ENCODE measurements around the gene CNTNAP2. TPM values are rescaled to one million over a fixed set of nuclear protein-coding genes. Genes with fewer than 3 reads are reported as not detected.
"Not testable (repeated sequence)": the region's sequence is repeated elsewhere in the genome, so short reads cannot be mapped to it uniquely, and the experiment has no call there.

CNTNAP2 gene
- total and polyA plus RNA-seq, 2 experiments from 2014 or later = not detected

DNA sequence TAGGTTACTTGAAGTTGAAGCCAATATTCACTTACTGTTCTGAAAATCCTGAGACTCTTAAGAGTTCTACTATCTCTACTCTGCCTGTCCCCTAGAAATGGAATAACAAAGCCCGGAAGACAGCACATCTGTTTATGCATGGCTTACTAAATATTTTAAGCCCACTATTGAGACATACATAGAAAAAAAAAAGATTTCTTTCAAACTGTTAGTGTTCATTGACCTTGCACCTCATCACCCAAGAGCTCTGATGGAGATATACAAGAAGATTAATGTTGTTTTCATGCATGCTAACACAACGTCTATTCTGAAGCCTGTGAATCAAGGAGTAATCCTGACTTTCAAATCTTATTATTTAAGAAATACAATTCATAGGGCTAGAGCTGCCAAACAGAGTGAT is 1614.7 kb downstream of the CNTNAP2 start:
- H4K20me1 ChIP-seq (ENCODE audit: insufficient read depth) = no peaks in the 10 kb centered on the region
- H3K9ac ChIP-seq = no peak overlapping the region
- H3K27ac ChIP-seq = no peak overlapping the region
- H3K4me2 ChIP-seq (ENCODE audit: unreplicated experiment) = no peak overlapping the region
- in situ Hi-C loops (cut with MboI) = no loop called here
- no peaks in the 10 kb centered on the region for H3K36me3 ChIP-seq (ENCODE audit: low read depth)
- no peak for TF ChIP-seq EZH2phosphoT487 (IDR thresholded peaks at IDR 0.05; ENCODE audit: insufficient read depth, low read depth)
- no peak for TF ChIP-seq EZH2 (IDR thresholded peaks at IDR 0.05; ENCODE audit: insufficient read depth, poor library complexity, severe bottlenecking)
- H3K4me1 ChIP-seq (ENCODE audit: insufficient read depth) = no peaks in the 10 kb centered on the region
- no peaks in the 10 kb centered on the region for H3K9me3 ChIP-seq (ENCODE audit: low read depth)
- DNase-seq = no peak
- H3F3A ChIP-seq (ENCODE audit: insufficient read depth) = no peaks in the 10 kb centered on the region
- no peaks in the 10 kb centered on the region for H3K79me2 ChIP-seq (ENCODE audit: insufficient read depth)
- no peaks in the 10 kb centered on the region for H3K9me2 ChIP-seq (ENCODE audit: insufficient read depth)
- H3K4me3 ChIP-seq = no peak overlapping the region
- H3K27me3 ChIP-seq (replicated peaks; ENCODE audit: insufficient read depth) = no peaks in the 10 kb centered on the region
- WGBS, 2 experiments (ENCODE audit: low coverage in 1 of 2, low lambda C conversion rate in 2 of 2, missing lambda C conversion rate in 2 of 2) = 2 to 3% methylated on average over 2 of the region's 2 CpGs
- no peak overlapping the region for H2AFZ ChIP-seq

DNA sequence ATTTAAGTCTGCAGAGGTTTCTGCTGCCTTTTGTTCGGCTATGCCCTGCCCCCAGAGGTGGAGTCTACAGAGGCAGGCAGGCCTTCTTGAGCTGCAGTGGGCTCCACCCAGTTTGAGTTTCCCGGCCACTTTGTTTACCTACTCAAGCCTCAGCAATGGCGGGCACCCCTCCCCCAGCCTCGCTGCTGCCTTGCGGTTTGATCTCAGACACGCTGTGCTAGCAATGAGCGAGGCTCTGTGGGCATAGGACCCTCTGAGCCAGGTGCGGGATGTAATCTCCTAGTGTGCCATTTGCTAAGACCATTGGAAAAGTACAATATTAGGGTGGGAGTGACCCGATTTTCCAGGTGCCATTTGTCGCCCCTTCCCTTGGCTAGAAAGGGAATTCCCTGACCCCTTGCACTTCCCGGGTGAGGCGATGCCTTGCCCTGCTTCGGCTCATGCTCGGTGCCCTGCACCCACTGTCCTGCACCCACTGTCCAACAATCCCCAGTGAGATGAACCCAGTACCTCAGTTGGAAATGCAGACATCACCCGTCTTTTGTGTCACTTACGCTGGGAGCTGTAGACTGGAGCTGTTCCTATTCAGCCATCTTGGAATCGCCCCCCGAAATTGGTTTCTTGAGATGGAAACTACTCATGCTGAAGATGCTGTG is 1621.1 kb downstream of the CNTNAP2 start:
- H3K27ac ChIP-seq; in situ Hi-C loops (cut with MboI); DNase-seq; H3K9me2 ChIP-seq (ENCODE audit: insufficient read depth); H3F3A ChIP-seq (ENCODE audit: insufficient read depth); H3K27me3 ChIP-seq (replicated peaks; ENCODE audit: insufficient read depth); H2AFZ ChIP-seq; H3K79me2 ChIP-seq (ENCODE audit: insufficient read depth); H3K4me2 ChIP-seq (ENCODE audit: unreplicated experiment); H3K9me3 ChIP-seq (ENCODE audit: low read depth); H3K36me3 ChIP-seq (ENCODE audit: low read depth); H3K9ac ChIP-seq; H3K4me1 ChIP-seq (ENCODE audit: insufficient read depth); H4K20me1 ChIP-seq (ENCODE audit: insufficient read depth); H3K4me3 ChIP-seq: not testable (repeated sequence)
- WGBS, 2 experiments (ENCODE audit: low coverage in 1 of 2, low lambda C conversion rate in 2 of 2, missing lambda C conversion rate in 2 of 2) = 40 to 45% methylated on average over 18 of the region's 18 CpGs

DNA sequence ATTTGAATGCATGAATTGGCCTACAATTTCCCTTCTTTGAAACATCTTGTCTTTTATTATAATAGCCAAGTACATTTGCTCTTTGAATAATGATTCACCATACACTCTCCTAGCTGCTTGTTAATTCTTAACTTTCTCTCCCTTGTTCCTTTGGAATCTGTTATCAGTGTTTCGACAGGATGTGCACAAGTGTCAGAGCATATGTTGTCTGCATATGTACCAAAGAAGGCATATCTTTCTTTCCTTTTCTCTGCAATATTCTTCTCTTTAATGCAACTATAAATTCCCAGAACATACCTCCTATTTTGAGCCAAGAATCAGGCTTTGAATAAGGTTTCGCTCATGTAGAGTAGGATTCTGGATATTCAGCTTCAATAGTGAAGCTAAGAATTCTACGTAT is 1625.7 kb downstream of the CNTNAP2 start:
- Histone ChIP-seq H3K79me2 (ENCODE audit: insufficient read depth) (no peaks in the 10 kb centered on the region), H3K36me3 (ENCODE audit: low read depth) (no peaks in the 10 kb centered on the region), H3K9me3 (ENCODE audit: low read depth) (no peaks in the 10 kb centered on the region), H3F3A (ENCODE audit: insufficient read depth) (no peaks in the 10 kb centered on the region), H3K9me2 (ENCODE audit: insufficient read depth) (no peaks in the 10 kb centered on the region), H3K9ac (no peak overlapping the region), H4K20me1 (ENCODE audit: insufficient read depth) (no peaks in the 10 kb centered on the region), H3K4me3 (no peak overlapping the region), H2AFZ (no peak overlapping the region), H3K4me2 (ENCODE audit: unreplicated experiment) (no peak overlapping the region), H3K27me3 (replicated peaks; ENCODE audit: insufficient read depth) (no peaks in the 10 kb centered on the region), H3K4me1 (ENCODE audit: insufficient read depth) (no peaks in the 10 kb centered on the region), H3K27ac (no peak overlapping the region)
- 27 to 28% methylated on average over 3 of the region's 3 CpGs for WGBS, 2 experiments (ENCODE audit: low coverage in 1 of 2, low lambda C conversion rate in 2 of 2, missing lambda C conversion rate in 2 of 2)
- no peak for DNase-seq
- in situ Hi-C loops (cut with MboI) = no loop called here
- TF ChIP-seq EZH2 (IDR thresholded peaks at IDR 0.05; ENCODE audit: insufficient read depth, poor library complexity, severe bottlenecking) (no peak), EZH2phosphoT487 (IDR thresholded peaks at IDR 0.05; ENCODE audit: insufficient read depth, low read depth) (no peak)

DNA sequence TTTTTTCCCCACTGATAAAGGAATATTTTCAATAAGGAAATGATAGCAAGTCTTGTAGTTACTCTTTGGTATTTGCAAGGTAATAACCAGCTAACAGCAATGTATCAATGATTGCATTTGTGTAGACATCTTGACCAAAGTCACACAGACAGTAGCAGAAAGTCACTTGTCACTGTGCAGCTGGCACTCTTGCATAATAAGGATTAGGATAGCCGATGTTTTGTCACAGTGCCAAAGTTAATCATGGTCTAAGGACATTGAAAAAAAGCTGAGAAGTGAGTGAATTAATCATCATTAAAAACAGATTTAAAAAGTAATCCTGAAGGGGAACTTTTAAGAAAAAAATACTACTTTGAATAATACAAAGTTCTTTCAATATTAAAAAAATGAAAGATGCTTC is 1639.7 kb downstream of the CNTNAP2 start:
- Histone ChIP-seq H3K9me3 (ENCODE audit: low read depth) (no peaks in the 10 kb centered on the region), H4K20me1 (ENCODE audit: insufficient read depth) (no peaks in the 10 kb centered on the region), H3K27ac (no peak overlapping the region), H2AFZ (no peak overlapping the region), H3K36me3 (ENCODE audit: low read depth) (no peaks in the 10 kb centered on the region), H3K4me3 (no peak overlapping the region), H3K9me2 (ENCODE audit: insufficient read depth) (no peaks in the 10 kb centered on the region), H3K4me2 (ENCODE audit: unreplicated experiment) (no peak overlapping the region), H3K79me2 (ENCODE audit: insufficient read depth) (no peaks in the 10 kb centered on the region), H3K4me1 (ENCODE audit: insufficient read depth) (no peaks in the 10 kb centered on the region), H3F3A (ENCODE audit: insufficient read depth) (no peaks in the 10 kb centered on the region), H3K27me3 (replicated peaks; ENCODE audit: insufficient read depth) (no peaks in the 10 kb centered on the region), H3K9ac (no peak overlapping the region)
- 0 to 5% methylated on average over 1 of the region's 1 CpG for WGBS, 2 experiments (ENCODE audit: low coverage in 1 of 2, low lambda C conversion rate in 2 of 2, missing lambda C conversion rate in 2 of 2)
- TF ChIP-seq EZH2 (IDR thresholded peaks at IDR 0.05; ENCODE audit: insufficient read depth, poor library complexity, severe bottlenecking) = no peak
- DNase-seq = no peak
- in situ Hi-C loops (cut with MboI) = no loop called here

All from GM23248 (cell line).